MM.1S (cell line): ENCODE results near the gene TRIM8.
"Not testable (repeated sequence)": the region's sequence is repeated elsewhere in the genome, so short reads cannot be mapped to it uniquely, and the experiment has no call there.

Experiments
- DNase-seq: peaks from one replicate; pipeline ENCODE4 v3.0.0-alpha.2; 2015
- H2AFZ ChIP-seq: fragments of 300-600 bp; sonication (generic); 2 replicates; pipeline ENCODE4 v1.6.0; 2016; ENCODE audit warnings: antibody characterized with exemption, low read length
- H3F3A ChIP-seq: fragments of 300-600 bp; sonication (generic); 2 replicates; pipeline ENCODE4 v1.6.1; 2016; ENCODE audit warnings: mild to moderate bottlenecking, antibody characterized with exemption, low read length, moderate library complexity, mixed read lengths; ENCODE audit not compliant: insufficient read depth
- H3K27ac ChIP-seq: fragments of 300-600 bp; sonication (generic); 2 replicates; pipeline ENCODE4 v1.5.1; 2016; ENCODE audit warnings: mild to moderate bottlenecking, low read length
- H3K27me3 ChIP-seq: fragments of 300-600 bp; sonication (generic); replicated peaks from 2 replicates; pipeline ENCODE4 v1.6.0; 2016; ENCODE audit warnings: low read length; ENCODE audit not compliant: insufficient read depth
- H3K36me3 ChIP-seq: fragments of 300-600 bp; sonication (generic); replicated peaks from 2 replicates; pipeline ENCODE4 v1.6.1; 2016; ENCODE audit warnings: mild to moderate bottlenecking, low read length, mixed read lengths; ENCODE audit not compliant: insufficient read depth
- H3K4me1 ChIP-seq: fragments of 300-600 bp; sonication (generic); 2 replicates; pipeline ENCODE4 v1.6.1; 2016; ENCODE audit warnings: low read length, mixed read lengths
- H3K4me2 ChIP-seq: fragments of 300-600 bp; sonication (generic); 2 replicates; pipeline ENCODE4 v1.6.0; 2016; ENCODE audit warnings: low read depth, low read length
- H3K4me3 ChIP-seq: fragments of 300-600 bp; sonication (generic); 2 replicates; pipeline ENCODE4 v1.5.1; 2016; ENCODE audit warnings: low read length, mixed read lengths
- H3K79me2 ChIP-seq: fragments of 300-600 bp; sonication (generic); 2 replicates; pipeline ENCODE4 v1.6.1; 2016; ENCODE audit warnings: mixed run types, low read length, mixed read lengths
- H3K9ac ChIP-seq: fragments of 300-600 bp; sonication (generic); 2 replicates; pipeline ENCODE4 v1.6.1; 2016; ENCODE audit warnings: low read length, mixed read lengths
- H3K9me2 ChIP-seq: fragments of 300-600 bp; sonication (generic); replicated peaks from 2 replicates; pipeline ENCODE4 v1.6.1; 2016; ENCODE audit warnings: mild to moderate bottlenecking, low read length, mixed read lengths; ENCODE audit not compliant: insufficient read depth
- H3K9me3 ChIP-seq: fragments of 300-600 bp; sonication (generic); replicated peaks from 2 replicates; pipeline ENCODE4 v1.6.1; 2016; ENCODE audit warnings: mild to moderate bottlenecking, low read length, mixed read lengths; ENCODE audit not compliant: insufficient read depth
- H4K20me1 ChIP-seq: fragments of 300-600 bp; sonication (generic); 2 replicates; pipeline ENCODE4 v1.6.1; 2016; ENCODE audit warnings: mild to moderate bottlenecking, low read length, moderate library complexity, mixed read lengths; ENCODE audit not compliant: insufficient read depth
- EZH2 ChIP-seq: fragments of 300-600 bp; sonication (generic); optimal IDR thresholded peaks from 2 replicates; pipeline ENCODE3; 2017; ENCODE audit warnings: low read depth, mild to moderate bottlenecking, antibody characterized with exemption, low read length, mixed read lengths
- EZH2phosphoT487 ChIP-seq: fragments of 300-600 bp; sonication (generic); IDR thresholded peaks from 2 replicates; pipeline ENCODE4 v1.6.1; 2018; ENCODE audit warnings: antibody characterized with exemption, low read length
- TF ChIP-seq, protein P1 (sequence below): fragments of 300-600 bp; sonication (generic); IDR thresholded peaks from 2 replicates; pipeline ENCODE4 v1.5.1; 2016; ENCODE audit warnings: antibody characterized with exemption, low read length, mixed read lengths

Gene TRIM8

GRCh38 chr10:102691285-102692066 lies 47.2 kb downstream of the TRIM8 start:
- no peaks in the 10 kb centered on the region for H3K9me2 ChIP-seq
- H4K20me1 ChIP-seq, result no peaks in the 10 kb centered on the region
- H3K79me2 ChIP-seq, result no peaks in the 10 kb centered on the region
- TF ChIP-seq, protein P1, sequence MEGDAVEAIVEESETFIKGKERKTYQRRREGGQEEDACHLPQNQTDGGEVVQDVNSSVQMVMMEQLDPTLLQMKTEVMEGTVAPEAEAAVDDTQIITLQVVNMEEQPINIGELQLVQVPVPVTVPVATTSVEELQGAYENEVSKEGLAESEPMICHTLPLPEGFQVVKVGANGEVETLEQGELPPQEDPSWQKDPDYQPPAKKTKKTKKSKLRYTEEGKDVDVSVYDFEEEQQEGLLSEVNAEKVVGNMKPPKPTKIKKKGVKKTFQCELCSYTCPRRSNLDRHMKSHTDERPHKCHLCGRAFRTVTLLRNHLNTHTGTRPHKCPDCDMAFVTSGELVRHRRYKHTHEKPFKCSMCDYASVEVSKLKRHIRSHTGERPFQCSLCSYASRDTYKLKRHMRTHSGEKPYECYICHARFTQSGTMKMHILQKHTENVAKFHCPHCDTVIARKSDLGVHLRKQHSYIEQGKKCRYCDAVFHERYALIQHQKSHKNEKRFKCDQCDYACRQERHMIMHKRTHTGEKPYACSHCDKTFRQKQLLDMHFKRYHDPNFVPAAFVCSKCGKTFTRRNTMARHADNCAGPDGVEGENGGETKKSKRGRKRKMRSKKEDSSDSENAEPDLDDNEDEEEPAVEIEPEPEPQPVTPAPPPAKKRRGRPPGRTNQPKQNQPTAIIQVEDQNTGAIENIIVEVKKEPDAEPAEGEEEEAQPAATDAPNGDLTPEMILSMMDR, result no peak
- TF ChIP-seq EZH2phosphoT487 (no peak), EZH2 (no peak)
- no peaks in the 10 kb centered on the region for H3K9me3 ChIP-seq
- no peaks in the 10 kb centered on the region for H3K4me1 ChIP-seq
- H3K4me2 ChIP-seq, result no peak overlapping the region
- H2AFZ ChIP-seq, result no peak overlapping the region
- no peak for DNase-seq
- no peak overlapping the region for H3K27ac ChIP-seq
- H3K9ac ChIP-seq, result no peak overlapping the region
- H3F3A ChIP-seq, result no peaks in the 10 kb centered on the region
- H3K4me3 ChIP-seq, result no peak overlapping the region
- H3K27me3 ChIP-seq, result no peaks in the 10 kb centered on the region
- no peaks in the 10 kb centered on the region; the same call in 1 of the 2 replicates for H3K36me3 ChIP-seq

GRCh38 chr10:102695401-102695800 lies 51.1 kb downstream of the TRIM8 start:
- H3K4me2 ChIP-seq, H3K27me3 ChIP-seq, H4K20me1 ChIP-seq, H3K9me2 ChIP-seq, H3K9me3 ChIP-seq, H3F3A ChIP-seq, H3K4me3 ChIP-seq, H3K9ac ChIP-seq, H3K4me1 ChIP-seq, DNase-seq, H2AFZ ChIP-seq, H3K79me2 ChIP-seq, H3K27ac ChIP-seq, H3K36me3 ChIP-seq: not testable (repeated sequence)

- Histone ChIP-seq H3F3A (no peaks in the 10 kb centered on the region), H3K27me3 (no peaks in the 10 kb centered on the region), H4K20me1 (no peaks in the 10 kb centered on the region), H3K4me2 (no peak overlapping the region), H3K4me1 (no peaks in the 10 kb centered on the region), H3K36me3 (no peaks in the 10 kb centered on the region; the same call in 1 of the 2 replicates), H3K27ac (no peak overlapping the region), H3K9me3 (no peaks in the 10 kb centered on the region), H3K9me2 (no peaks in the 10 kb centered on the region), H2AFZ (no peak overlapping the region), H3K4me3 (no peak overlapping the region), H3K79me2 (0 out of 2 replicates have a peak, but pooled peaks cover 3% of the 10 kb centered on the region), H3K9ac (no peak overlapping the region)
- TF ChIP-seq EZH2phosphoT487 (no peak), EZH2 (no peak)
- TF ChIP-seq, protein P1, result no peak
- DNase-seq, result no peak
These were observed 52.5 kb downstream of the TRIM8 start for GRCh38 chr10:102696736-102697135.

DNA sequence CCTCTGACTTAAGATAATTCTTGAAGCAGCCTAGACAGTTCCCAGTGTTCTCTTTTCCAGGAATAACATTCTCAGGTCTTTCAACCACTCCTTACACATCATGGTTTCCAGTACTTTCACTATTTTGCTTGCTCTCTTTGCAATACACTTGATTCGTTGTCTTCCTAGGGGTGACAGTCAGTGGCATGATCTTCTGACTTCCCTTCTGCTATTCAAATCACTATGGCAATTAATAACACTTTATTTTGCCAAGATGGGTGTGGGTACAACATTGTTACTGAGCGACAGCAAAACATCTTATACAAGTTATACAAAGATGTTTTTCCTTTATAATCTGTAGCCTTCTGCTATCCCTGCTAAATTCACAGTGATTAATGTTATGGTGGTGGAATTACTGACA lies 54.6 kb downstream of the TRIM8 start:
- no peaks in the 10 kb centered on the region for H3K36me3 ChIP-seq
- DNase-seq, result no peak
- H3F3A ChIP-seq, result no peaks in the 10 kb centered on the region; the same call in 1 of the 2 replicates
- 0 out of 2 replicates have a peak, but pooled peaks cover 3% of the 10 kb centered on the region for H3K79me2 ChIP-seq
- no peaks in the 10 kb centered on the region for H3K9me2 ChIP-seq
- H3K4me1 ChIP-seq, result no peaks in the 10 kb centered on the region
- no peak overlapping the region for H2AFZ ChIP-seq
- H3K9ac ChIP-seq, result no peak overlapping the region
- H3K9me3 ChIP-seq, result no peaks in the 10 kb centered on the region
- no peak overlapping the region for H3K4me2 ChIP-seq
- H3K4me3 ChIP-seq, result no peak overlapping the region
- H4K20me1 ChIP-seq, result no peaks in the 10 kb centered on the region
- TF ChIP-seq EZH2, result no peak
- TF ChIP-seq EZH2phosphoT487, result no peak
- H3K27me3 ChIP-seq, result no peaks in the 10 kb centered on the region
- no peak overlapping the region for H3K27ac ChIP-seq
